BJ (cell line): ENCODE results near the gene CHRNB2. TPM values are rescaled to one million over a fixed set of nuclear protein-coding genes. Genes with fewer than 3 reads are reported as not detected.
A peak's percentile ranks its signal among the peaks of the same experiment; 100 is the strongest.
"Not testable (repeated sequence)": the region's sequence is repeated elsewhere in the genome, so short reads cannot be mapped to it uniquely, and the experiment has no call there.

ENCODE experiments used
- CTCF ChIA-PET: fragments of 350-600 bp; formaldehyde crosslinking; extraction: SDS; loops from one replicate; lab custom pipeline; 2021; ENCODE audit warnings: antibody characterized with exemption, inconsistent platforms; lab: Yijun Ruan, JAX
- POLR2A ChIA-PET: fragments of 300-600 bp; sonication (Branson Sonifier 250); formaldehyde crosslinking; extraction: SDS; loops from one replicate; lab custom pipeline; 2021; ENCODE audit warnings: antibody characterized with exemption; lab: Charles Lee
- DNase-seq: peaks from one replicate; pipeline ENCODE4 v3.0.0-alpha.2; 2011; ENCODE audit warnings: low read depth
- H3K27me3 ChIP-seq: 2 replicates; pipeline ENCODE4 v1.6.0; 2011; ENCODE audit warnings: low read length; ENCODE audit not compliant: control insufficient read depth, insufficient read depth
- H3K36me3 ChIP-seq: 2 replicates; pipeline ENCODE4 v1.5.1; 2011; ENCODE audit warnings: low read length; ENCODE audit not compliant: control insufficient read depth, insufficient read depth
- H3K4me3 ChIP-seq: 2 replicates; pipeline ENCODE4 v1.5.1; 2011; ENCODE audit warnings: low read depth, mild to moderate bottlenecking, control low read depth, low read length
- CTCF ChIP-seq: IDR thresholded peaks from 2 replicates; pipeline ENCODE4 v1.5.1; 2011; ENCODE audit warnings: low read depth, mild to moderate bottlenecking, control low read depth, inconsistent platforms, low read length, moderate library complexity; ENCODE audit not compliant: insufficient read depth
- polyA plus RNA-seq: library from polyadenylated mRNA; depleted of rRNA; stranded (reverse); fragments of >200 nt; gene quantifications from 2 replicates; pipeline ENCODE4 v1.2.3, GENCODE V29; 2011

CHRNB2 gene
- polyA plus RNA-seq, 1 experiment, result 0.06 TPM

GRCh38 chr1:154527192-154527591, 40.4 kb upstream of the CHRNB2 start:
- ChIA-PET CTCF (no interaction called here), POLR2A (no interaction called here)
- TF ChIP-seq CTCF, result no peak
- Histone ChIP-seq H3K4me3 (no peak overlapping the region), H3K27me3 (peaks cover 10% of the 10 kb centered on the region), H3K36me3 (no peaks in the 10 kb centered on the region)
- no peak for DNase-seq

GRCh38 chr1:154529308-154529707, 38.3 kb upstream of the CHRNB2 start:
- H3K27me3 ChIP-seq, result peaks cover under 1% of the 10 kb centered on the region; the same call in 1 of the 2 replicates
- no peak for DNase-seq
- H3K36me3 ChIP-seq, result no peaks in the 10 kb centered on the region
- ChIA-PET POLR2A (no interaction called here), CTCF (no interaction called here)
- no peak for TF ChIP-seq CTCF
- H3K4me3 ChIP-seq, result no peak overlapping the region

- POLR2A ChIA-PET, H3K36me3 ChIP-seq, DNase-seq, H3K27me3 ChIP-seq, H3K4me3 ChIP-seq, CTCF ChIA-PET: not testable (repeated sequence)
Observed at GRCh38 chr1:154531950-154532349, 35.6 kb upstream of the CHRNB2 start.

GRCh38 chr1:154533952-154534844, 33.4 kb upstream of the CHRNB2 start:
- Histone ChIP-seq H3K4me3 (no peak overlapping the region), H3K36me3 (no peaks in the 10 kb centered on the region), H3K27me3 (peaks cover 10% of the 10 kb centered on the region)
- CTCF ChIA-PET, result interaction anchor here (0.9 to 3.2 kb wide), 7 partner anchors 8 to 55 kb away, joined by 3 to 12 read pairs (median 4); no protein-coding TSS in a partner anchor
- peak; percentile 45 for TF ChIP-seq CTCF
- POLR2A ChIA-PET, result no interaction called here
- no peak for DNase-seq

- POLR2A ChIA-PET, result no interaction called here
- CTCF ChIA-PET, result interaction anchor here (1.0 to 3.2 kb wide), 3 partner anchors 57 to 548 kb away, joined by 4 to 12 read pairs (median 5); no protein-coding TSS in a partner anchor
- Histone ChIP-seq H3K4me3 (no peak overlapping the region), H3K27me3 (peaks cover 10% of the 10 kb centered on the region), H3K36me3 (no peaks in the 10 kb centered on the region)
- no peak for DNase-seq
- TF ChIP-seq CTCF, result no peak
Observed at GRCh38 chr1:154536570-154536969, 31.0 kb upstream of the CHRNB2 start.
